IMR-90 (cell line): ENCODE measurements around the gene KCNMA1.

Experiments
- CEBPB ChIP-seq: IDR thresholded peaks from 2 replicates; pipeline ENCODE4 v1.6.1; 2012; ENCODE audit warnings: low read depth, low read length, improper control_type of control experiment
- FOS ChIP-seq: fragments of 150-350 bp; IDR thresholded peaks from 2 replicates; pipeline ENCODE4 v1.6.1; 2016; ENCODE audit warnings: low read depth, low read length
- POLR2A ChIP-seq: IDR thresholded peaks from 2 replicates; pipeline ENCODE4 v1.6.1; 2012; ENCODE audit warnings: mild to moderate bottlenecking, low read depth, low read length
- RAD21 ChIP-seq: IDR thresholded peaks from 2 replicates; pipeline ENCODE4 v1.6.1; 2012; ENCODE audit warnings: low read length, improper control_type of control experiment
- RCOR1 ChIP-seq: IDR thresholded peaks from 2 replicates; pipeline ENCODE4 v1.6.1; 2012; ENCODE audit warnings: mild to moderate bottlenecking, low read length, improper control_type of control experiment; ENCODE audit not compliant: insufficient replicate concordance
- SMC3 ChIP-seq: fragments of 150-350 bp; IDR thresholded peaks from 2 replicates; pipeline ENCODE4 v1.6.1; 2016; ENCODE audit warnings: low read depth, mild to moderate bottlenecking, antibody characterized with exemption, low read length, moderate library complexity
- TF ChIP-seq, protein P1 (sequence below): conservative IDR thresholded peaks from 2 replicates; pipeline ENCODE4 v1.5.1; 2012; ENCODE audit warnings: mild to moderate bottlenecking, low read depth, low read length, improper control_type of control experiment
- TF ChIP-seq, protein P2 (sequence below): fragments of 150-350 bp; IDR thresholded peaks from 2 replicates; pipeline ENCODE4 v1.6.1; 2017; ENCODE audit warnings: mild to moderate bottlenecking, antibody characterized with exemption, low read length, low read depth
- TF ChIP-seq, protein P3 (sequence below): fragments of 150-350 bp; IDR thresholded peaks from 2 replicates; pipeline ENCODE4 v1.6.1; 2016; ENCODE audit warnings: low read depth, mild to moderate bottlenecking, low read length, moderate library complexity, borderline replicate concordance

DNA sequence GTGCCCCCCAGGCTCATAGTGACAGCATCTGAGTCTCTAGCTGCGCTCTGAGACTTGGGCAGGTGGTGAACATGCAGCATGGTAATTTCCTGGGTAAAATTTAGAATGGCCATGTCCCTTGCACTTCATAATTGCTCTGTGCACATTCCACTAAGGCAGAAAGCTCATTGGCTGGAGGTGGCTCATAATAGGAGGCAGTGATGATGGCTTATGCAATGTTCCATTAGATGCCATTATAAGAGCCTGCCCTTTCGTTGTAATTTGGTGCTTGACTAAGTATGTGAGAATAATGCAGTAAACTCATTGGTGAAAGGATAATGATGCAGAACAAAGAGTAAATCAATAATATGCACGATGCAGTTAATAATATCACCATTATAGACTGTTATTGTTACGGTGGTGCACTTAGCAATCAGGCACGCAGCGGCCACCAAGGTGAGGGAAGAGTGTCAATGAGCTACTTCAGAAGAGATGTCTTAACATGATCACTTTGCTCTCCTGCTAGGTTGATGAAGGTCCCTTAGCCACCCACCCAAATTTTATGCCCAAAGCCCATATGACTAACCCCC lies 545.9 kb downstream of the KCNMA1 start:
- TF ChIP-seq, protein P1, sequence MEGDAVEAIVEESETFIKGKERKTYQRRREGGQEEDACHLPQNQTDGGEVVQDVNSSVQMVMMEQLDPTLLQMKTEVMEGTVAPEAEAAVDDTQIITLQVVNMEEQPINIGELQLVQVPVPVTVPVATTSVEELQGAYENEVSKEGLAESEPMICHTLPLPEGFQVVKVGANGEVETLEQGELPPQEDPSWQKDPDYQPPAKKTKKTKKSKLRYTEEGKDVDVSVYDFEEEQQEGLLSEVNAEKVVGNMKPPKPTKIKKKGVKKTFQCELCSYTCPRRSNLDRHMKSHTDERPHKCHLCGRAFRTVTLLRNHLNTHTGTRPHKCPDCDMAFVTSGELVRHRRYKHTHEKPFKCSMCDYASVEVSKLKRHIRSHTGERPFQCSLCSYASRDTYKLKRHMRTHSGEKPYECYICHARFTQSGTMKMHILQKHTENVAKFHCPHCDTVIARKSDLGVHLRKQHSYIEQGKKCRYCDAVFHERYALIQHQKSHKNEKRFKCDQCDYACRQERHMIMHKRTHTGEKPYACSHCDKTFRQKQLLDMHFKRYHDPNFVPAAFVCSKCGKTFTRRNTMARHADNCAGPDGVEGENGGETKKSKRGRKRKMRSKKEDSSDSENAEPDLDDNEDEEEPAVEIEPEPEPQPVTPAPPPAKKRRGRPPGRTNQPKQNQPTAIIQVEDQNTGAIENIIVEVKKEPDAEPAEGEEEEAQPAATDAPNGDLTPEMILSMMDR: no peak
- TF ChIP-seq POLR2A (no peak), RCOR1 (no peak), SMC3 (no peak), FOS (no peak), RAD21 (no peak), CEBPB (no peak)
- TF ChIP-seq, protein P2, sequence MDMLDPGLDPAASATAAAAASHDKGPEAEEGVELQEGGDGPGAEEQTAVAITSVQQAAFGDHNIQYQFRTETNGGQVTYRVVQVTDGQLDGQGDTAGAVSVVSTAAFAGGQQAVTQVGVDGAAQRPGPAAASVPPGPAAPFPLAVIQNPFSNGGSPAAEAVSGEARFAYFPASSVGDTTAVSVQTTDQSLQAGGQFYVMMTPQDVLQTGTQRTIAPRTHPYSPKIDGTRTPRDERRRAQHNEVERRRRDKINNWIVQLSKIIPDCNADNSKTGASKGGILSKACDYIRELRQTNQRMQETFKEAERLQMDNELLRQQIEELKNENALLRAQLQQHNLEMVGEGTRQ: no peak
- TF ChIP-seq, protein P3, sequence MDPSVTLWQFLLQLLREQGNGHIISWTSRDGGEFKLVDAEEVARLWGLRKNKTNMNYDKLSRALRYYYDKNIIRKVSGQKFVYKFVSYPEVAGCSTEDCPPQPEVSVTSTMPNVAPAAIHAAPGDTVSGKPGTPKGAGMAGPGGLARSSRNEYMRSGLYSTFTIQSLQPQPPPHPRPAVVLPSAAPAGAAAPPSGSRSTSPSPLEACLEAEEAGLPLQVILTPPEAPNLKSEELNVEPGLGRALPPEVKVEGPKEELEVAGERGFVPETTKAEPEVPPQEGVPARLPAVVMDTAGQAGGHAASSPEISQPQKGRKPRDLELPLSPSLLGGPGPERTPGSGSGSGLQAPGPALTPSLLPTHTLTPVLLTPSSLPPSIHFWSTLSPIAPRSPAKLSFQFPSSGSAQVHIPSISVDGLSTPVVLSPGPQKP: no peak
